ENCODE results near the gene KCNK5. TPM values are rescaled to one million over a fixed set of nuclear protein-coding genes. Genes with fewer than 3 reads are reported as not detected.

Gene KCNK5
- total and polyA plus RNA-seq, 12 donors: 0.06 to 1.1 (median 0.25) TPM; not detected in 1

DNA sequence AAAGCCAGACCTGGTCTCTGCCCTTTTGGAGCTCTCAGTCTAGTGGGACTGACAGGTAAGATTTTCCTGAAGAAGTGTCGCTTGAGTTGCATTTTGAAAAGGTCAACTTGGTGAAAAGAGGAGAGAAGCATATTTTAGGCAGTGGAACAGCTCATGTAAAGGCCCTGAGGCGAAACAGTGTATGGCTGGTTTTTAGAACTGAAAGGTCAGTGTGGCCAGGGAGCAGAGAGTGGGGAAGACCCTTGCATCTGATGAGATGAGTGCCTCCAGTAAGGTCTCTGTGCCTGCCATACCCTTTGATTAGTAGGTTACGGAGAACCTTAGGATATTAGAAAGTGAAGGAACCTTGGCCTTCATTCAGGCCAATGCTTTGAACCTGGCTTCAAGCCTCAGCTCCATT, 58.4 kb downstream of the KCNK5 start:
- peaks cover 0 to 6% (median 0%) of the 10 kb centered on the region in 9 donors for H3K4me1 ChIP-seq
- TF ChIP-seq, protein P1, sequence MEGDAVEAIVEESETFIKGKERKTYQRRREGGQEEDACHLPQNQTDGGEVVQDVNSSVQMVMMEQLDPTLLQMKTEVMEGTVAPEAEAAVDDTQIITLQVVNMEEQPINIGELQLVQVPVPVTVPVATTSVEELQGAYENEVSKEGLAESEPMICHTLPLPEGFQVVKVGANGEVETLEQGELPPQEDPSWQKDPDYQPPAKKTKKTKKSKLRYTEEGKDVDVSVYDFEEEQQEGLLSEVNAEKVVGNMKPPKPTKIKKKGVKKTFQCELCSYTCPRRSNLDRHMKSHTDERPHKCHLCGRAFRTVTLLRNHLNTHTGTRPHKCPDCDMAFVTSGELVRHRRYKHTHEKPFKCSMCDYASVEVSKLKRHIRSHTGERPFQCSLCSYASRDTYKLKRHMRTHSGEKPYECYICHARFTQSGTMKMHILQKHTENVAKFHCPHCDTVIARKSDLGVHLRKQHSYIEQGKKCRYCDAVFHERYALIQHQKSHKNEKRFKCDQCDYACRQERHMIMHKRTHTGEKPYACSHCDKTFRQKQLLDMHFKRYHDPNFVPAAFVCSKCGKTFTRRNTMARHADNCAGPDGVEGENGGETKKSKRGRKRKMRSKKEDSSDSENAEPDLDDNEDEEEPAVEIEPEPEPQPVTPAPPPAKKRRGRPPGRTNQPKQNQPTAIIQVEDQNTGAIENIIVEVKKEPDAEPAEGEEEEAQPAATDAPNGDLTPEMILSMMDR (IDR thresholded peaks at IDR 0.05): no peak
- DNase-seq: no peak
- 86 to 89% methylated on average over 3 of the region's 3 CpGs for WGBS, 2 donors
- no peak for ATAC-seq
- intact Hi-C loops (cut with DNase I): no loop called here
- H3K27me3 ChIP-seq: peaks cover 0 to 20% (median 10%) of the 10 kb centered on the region in 7 donors
- no peak overlapping the region for H3K27ac ChIP-seq
- peaks cover 0 to 15% (median 0%) of the 10 kb centered on the region in 11 donors for H3K9me3 ChIP-seq
- H3K36me3 ChIP-seq: no peaks in the 10 kb centered on the region
- H3K4me3 ChIP-seq: no peak overlapping the region

DNA sequence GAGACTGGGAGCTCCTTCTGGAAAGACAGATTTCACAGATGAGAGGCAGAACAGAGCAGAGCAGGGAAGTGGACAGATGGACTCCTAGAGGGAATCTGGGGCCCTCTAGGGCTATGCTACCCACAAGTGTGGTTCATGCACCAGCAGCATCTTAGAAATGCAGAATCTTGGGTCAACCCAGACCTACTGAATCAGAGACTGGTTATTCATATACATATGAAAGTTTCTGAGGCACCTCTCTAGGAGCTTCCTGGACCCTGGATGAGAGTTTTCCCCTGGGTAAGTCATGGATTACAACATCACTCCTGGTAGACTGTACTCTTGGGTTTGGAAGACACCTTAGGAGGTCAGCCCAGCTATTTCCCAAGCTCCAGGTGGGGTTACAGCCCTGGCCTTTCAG, 58.9 kb downstream of the KCNK5 start:
- peaks cover 0 to 15% (median 0%) of the 10 kb centered on the region in 11 donors for H3K9me3 ChIP-seq
- DNase-seq (no peak), ATAC-seq (no peak)
- no peaks in the 10 kb centered on the region for H3K36me3 ChIP-seq
- H3K27me3 ChIP-seq: peaks cover 0 to 23% (median 10%) of the 10 kb centered on the region in 7 donors
- intact Hi-C loops (cut with DNase I): no loop called here
- H3K27ac ChIP-seq: no peak overlapping the region
- TF ChIP-seq, protein P1 (IDR thresholded peaks at IDR 0.05): no peak
- H3K4me1 ChIP-seq: peaks cover 0 to 6% (median 0%) of the 10 kb centered on the region in 9 donors
- no peak overlapping the region for H3K4me3 ChIP-seq

DNA sequence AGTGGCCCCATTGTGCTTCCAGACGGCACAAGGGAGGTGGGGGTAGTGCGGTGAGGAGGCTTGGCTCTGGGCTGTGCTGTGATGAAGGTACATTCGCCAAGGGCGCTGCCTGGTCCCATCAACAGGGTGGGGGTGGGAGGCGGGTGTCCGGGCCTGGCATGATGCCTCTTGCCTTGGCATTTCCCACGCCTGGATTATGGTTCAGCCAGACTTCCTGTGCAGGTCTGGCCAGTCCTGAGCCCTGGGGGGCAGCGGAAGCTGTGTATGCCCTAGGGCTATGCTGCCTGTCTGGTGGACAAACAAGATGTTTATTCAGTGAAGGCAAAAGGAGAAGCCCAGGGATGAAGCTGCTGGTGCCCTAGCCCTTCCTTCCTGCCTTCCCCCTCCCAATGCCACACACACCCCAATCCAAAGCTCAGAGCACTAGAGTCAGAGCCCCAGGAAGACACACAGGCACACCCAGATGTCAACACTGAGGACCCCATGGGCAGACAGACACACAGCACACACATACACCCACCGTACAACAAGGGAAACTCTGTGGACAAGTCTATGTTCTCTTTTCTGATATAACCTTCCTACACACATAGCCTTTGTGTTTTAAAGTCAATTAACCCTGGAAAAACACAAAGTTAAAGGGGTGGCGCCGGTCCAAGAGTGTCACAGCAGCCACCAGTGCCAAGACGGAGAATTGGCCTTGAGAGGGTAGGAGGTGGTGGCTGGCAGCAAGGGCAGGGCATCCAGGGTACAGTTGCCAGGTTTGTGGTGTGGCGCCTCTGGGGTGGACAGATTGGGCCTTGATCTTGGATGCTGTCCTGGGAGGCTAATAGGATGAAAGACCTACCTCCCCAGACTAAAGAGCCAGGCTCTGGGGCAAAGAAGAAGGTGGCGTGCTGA, 59.6 kb downstream of the KCNK5 start:
- Histone ChIP-seq H3K4me1 (peaks cover 0 to 6% (median 0%) of the 10 kb centered on the region in 9 donors), H3K27ac (no peak overlapping the region), H3K9me3 (peaks cover 0 to 15% (median 0%) of the 10 kb centered on the region in 11 donors), H3K36me3 (no peaks in the 10 kb centered on the region), H3K4me3 (no peak overlapping the region), H3K27me3 (peaks cover 0 to 24% (median 10%) of the 10 kb centered on the region in 7 donors)
- intact Hi-C loops (cut with DNase I): loop anchor here in 6 of 10 donors (5.0 kb wide), 2 partner anchors 133 to 297 kb away; no protein-coding TSS in a partner anchor
- TF ChIP-seq, protein P1 (IDR thresholded peaks at IDR 0.05): no peak
- ATAC-seq (no peak), DNase-seq (no peak)
- 79 to 80% methylated on average over 14 of the region's 14 CpGs for WGBS, 2 donors

DNA sequence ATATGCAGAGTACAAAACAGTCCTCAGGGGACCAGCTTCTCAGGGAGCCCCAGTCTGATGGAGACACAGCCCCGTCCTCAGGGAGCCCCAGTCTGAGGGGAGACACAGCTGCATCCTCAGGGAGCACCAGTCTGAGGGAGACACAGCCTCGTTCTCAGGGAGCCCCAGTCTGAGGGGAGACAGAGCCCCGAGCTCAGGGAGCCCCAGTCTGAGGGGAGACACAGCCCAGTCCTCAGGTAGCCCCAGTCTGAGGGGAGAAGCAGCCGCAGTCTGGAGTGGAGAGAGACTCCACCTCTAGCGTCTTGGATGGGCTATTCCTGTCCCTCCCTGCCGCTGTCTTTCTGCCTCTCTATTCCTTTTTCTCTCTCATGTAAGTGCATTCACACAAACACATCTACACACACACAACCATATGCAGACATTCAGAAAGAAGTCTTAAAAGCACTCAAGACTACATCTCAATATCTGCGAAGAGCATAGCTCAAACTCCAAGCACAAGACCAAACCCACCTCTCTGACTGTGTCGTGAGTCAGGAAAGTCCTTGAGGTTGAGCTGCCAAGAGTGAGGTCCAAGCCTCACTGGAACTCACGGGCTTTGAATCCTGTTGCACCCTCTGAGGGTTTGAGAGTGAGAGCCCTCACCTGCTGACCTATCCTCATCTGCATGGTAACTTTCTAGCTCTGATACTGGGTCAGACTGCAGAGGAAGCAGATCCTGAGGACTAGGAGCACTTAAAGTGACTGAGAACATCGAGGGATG, 61.2 kb downstream of the KCNK5 start:
- H3K4me3 ChIP-seq: no peak overlapping the region
- no peak overlapping the region for H3K27ac ChIP-seq
- no peak for ATAC-seq
- 76 to 78% methylated on average over 10 of the region's 10 CpGs for WGBS, 2 donors
- no peak for DNase-seq
- H3K4me1 ChIP-seq: peaks cover 0 to 4% (median 0%) of the 10 kb centered on the region in 9 donors
- H3K27me3 ChIP-seq: peaks cover 0 to 29% (median 10%) of the 10 kb centered on the region in 7 donors
- intact Hi-C loops (cut with DNase I): loop anchor here (2.0 to 5.0 kb wide), 4 partner anchors 134 to 296 kb away; no protein-coding TSS in a partner anchor
- TF ChIP-seq, protein P1 (IDR thresholded peaks at IDR 0.05): no peak
- peaks cover 0 to 15% (median 0%) of the 10 kb centered on the region in 11 donors for H3K9me3 ChIP-seq
- H3K36me3 ChIP-seq: no peaks in the 10 kb centered on the region

All from heart right ventricle (tissue), 16 donors.